A549 (cell line): ENCODE data around the gene UNCX. TPM values are rescaled to one million over a fixed set of nuclear protein-coding genes. Genes with fewer than 3 reads are reported as not detected.

Experiments
- ATAC-seq, 2 experiments: fragments of 200-7000 bp in 1 of 2; fragments of >200 bp in 1 of 2; cut with Nextera tagmentation in 1 of 2; cut with Tn5 transposase in 1 of 2; 3 replicates each; pipeline versions ENCODE4 v1.8.0 to v1.9.1; 2018 to 2020; ENCODE audit warnings: mild to moderate bottlenecking in 1 of 2, moderate library complexity in 1 of 2
- CTCF ChIA-PET: fragments of 300-600 bp; sonication (Branson Sonifier 250); formaldehyde crosslinking; extraction: SDS; loops from one replicate; lab custom pipeline; 2021; ENCODE audit warnings: antibody characterized with exemption, inconsistent platforms; lab: Yijun Ruan, JAX
- POLR2A ChIA-PET: fragments of 350-600 bp; formaldehyde crosslinking; extraction: SDS; loops from one replicate; lab custom pipeline; 2021; ENCODE audit warnings: antibody characterized with exemption, inconsistent platforms; lab: Yijun Ruan, JAX
- DNase-seq, 2 experiments: peaks; one replicate each; pipeline versions ENCODE4 v3.0.0 to v3.0.0-alpha.2; 2011 to 2016; ENCODE audit warnings: low read depth in 1 of 2, low spot score in 1 of 2
- FAIRE-seq: peaks from 2 replicates; lab custom pipeline; 2011; peaks lifted over from hg19 to GRCh38; lab: Jason Lieb, UNC
- H3K27ac ChIP-seq, 2 experiments: fragments of >200 bp; sonication (Bioruptor Twin); formaldehyde crosslinking; 3 replicates each; pipeline ENCODE4 v1.5.1; 2016 to 2017
- H3K4me1 ChIP-seq: fragments of >200 bp; sonication (Bioruptor Twin); formaldehyde crosslinking; 3 replicates; pipeline ENCODE4 v1.6.1; 2016
- H3K4me2 ChIP-seq: fragments of >200 bp; sonication (Bioruptor Twin); formaldehyde crosslinking; 3 replicates; pipeline ENCODE4 v1.6.1; 2016
- H3K4me3 ChIP-seq: fragments of >200 bp; sonication (Bioruptor Twin); formaldehyde crosslinking; 3 replicates; pipeline ENCODE4 v1.5.1; 2016
- H3K9me3 ChIP-seq: fragments of >200 bp; sonication (Bioruptor Twin); formaldehyde crosslinking; 3 replicates; pipeline ENCODE4 v1.6.1; 2016
- CBX2 ChIP-seq: fragments of 200-600 bp; sonication (generic); IDR thresholded peaks from 2 replicates; pipeline ENCODE4 v1.6.1; 2016; ENCODE audit warnings: low read depth, mild to moderate bottlenecking, borderline replicate concordance
- CBX8 ChIP-seq: fragments of 200-600 bp; sonication (generic); IDR thresholded peaks from 2 replicates; pipeline ENCODE4 v1.6.1; 2016
- CHD2 ChIP-seq: fragments of 150-350 bp; IDR thresholded peaks from 2 replicates; pipeline ENCODE4 v1.6.1; 2014; ENCODE audit warnings: low read length; ENCODE audit not compliant: partially characterized antibody
- CHD4 ChIP-seq: fragments of 200-600 bp; sonication (generic); IDR thresholded peaks from 2 replicates; pipeline ENCODE4 v1.6.1; 2016; ENCODE audit warnings: antibody characterized with exemption, mild to moderate bottlenecking, borderline replicate concordance
- EHF ChIP-seq: fragments of 250-450 bp; sonication (Bioruptor Pico); IDR thresholded peaks from 2 replicates; pipeline ENCODE4 v1.5.0; 2020; ENCODE audit warnings: mild to moderate bottlenecking
- FOSB ChIP-seq: fragments of 250-450 bp; sonication (Bioruptor Pico); IDR thresholded peaks from 2 replicates; pipeline ENCODE4 v1.5.0; 2020; ENCODE audit warnings: mild to moderate bottlenecking, moderate library complexity
- FOSL2 ChIP-seq, 2 experiments: fragments of 450-650 bp in 1 of 2; fragments of >200 bp in 1 of 2; sonication (Bioruptor Twin) in 1 of 2; formaldehyde crosslinking; IDR thresholded peaks; 2 replicates each; pipeline versions ENCODE4 v1.5.0 to v1.6.1; 2016 to 2020; ENCODE audit warnings: mild to moderate bottlenecking in 1 of 2, moderate library complexity in 1 of 2
- FOXS1 ChIP-seq: fragments of 250-450 bp; sonication (Bioruptor Pico); IDR thresholded peaks from 2 replicates; pipeline ENCODE4 v1.5.0; 2020; ENCODE audit warnings: mild to moderate bottlenecking, moderate library complexity
- KDM5A ChIP-seq: fragments of 200-600 bp; sonication (generic); IDR thresholded peaks from 2 replicates; pipeline ENCODE4 v1.6.1; 2016; ENCODE audit warnings: antibody characterized with exemption, mild to moderate bottlenecking
- MAFK ChIP-seq: fragments of 450-650 bp; IDR thresholded peaks from 2 replicates; pipeline ENCODE4 v1.6.1; 2014; ENCODE audit not compliant: partially characterized antibody
- MYC ChIP-seq: IDR thresholded peaks from 2 replicates; pipeline ENCODE4 v1.6.1; 2012; ENCODE audit warnings: mild to moderate bottlenecking, inconsistent platforms, low read length, improper control_type of control experiment, borderline replicate concordance
- NPAS2 ChIP-seq: fragments of 250-450 bp; sonication (Bioruptor Pico); IDR thresholded peaks from 2 replicates; pipeline ENCODE4 v1.8.0; 2022; ENCODE audit warnings: mild to moderate bottlenecking, moderate library complexity, borderline replicate concordance
- PHF8 ChIP-seq: fragments of 200-600 bp; sonication (generic); IDR thresholded peaks from 2 replicates; pipeline ENCODE4 v1.6.1; 2016; ENCODE audit warnings: low read depth, mild to moderate bottlenecking, antibody characterized with exemption, moderate library complexity, borderline replicate concordance
- RCOR1 ChIP-seq: fragments of 150-350 bp; IDR thresholded peaks from 2 replicates; pipeline ENCODE4 v1.6.1; 2014; ENCODE audit warnings: antibody characterized with exemption, low read length, low read depth
- RFX5 ChIP-seq: fragments of 450-650 bp; IDR thresholded peaks from 2 replicates; pipeline ENCODE4 v1.7.1; 2014; ENCODE audit warnings: antibody characterized with exemption, mild to moderate bottlenecking, moderate library complexity
- TFCP2L1 ChIP-seq: fragments of 250-450 bp; sonication (Bioruptor Pico); IDR thresholded peaks from 2 replicates; pipeline ENCODE4 v1.5.0; 2021; ENCODE audit warnings: mild to moderate bottlenecking
- TP53 ChIP-seq: fragments of 250-450 bp; sonication (Bioruptor Pico); IDR thresholded peaks from 2 replicates; pipeline ENCODE4 v1.5.0; 2021; ENCODE audit warnings: mild to moderate bottlenecking, moderate library complexity
- WGBS: methylation state at CpG from one replicate; pipeline ENCODE4 v1.1.6; 2017; ENCODE audit errors: missing lambda C conversion rate; 5-methylcytosine and 5-hydroxymethylcytosine counted together
- polyA plus RNA-seq, 4 experiments: library from polyadenylated mRNA; depleted of rRNA in 3 of 4; stranded (reverse); fragments of >200 nt; fragmentation: RNase III in 1 of 4; extraction: RNeasy Plus Mini Kit Qiagen cat#74134 plus additional on column Dnase treatment in 1 of 4; gene quantifications; 2 replicates in 3 of 4; 3 replicates in 1 of 4; pipeline ENCODE4 v1.2.3, GENCODE V29; 2011 to 2017
- TF ChIP-seq, protein P1 (sequence below): IDR thresholded peaks from 2 replicates; pipeline ENCODE4 v1.6.1; 2012
- TF ChIP-seq, protein P2 (sequence below): IDR thresholded peaks from 2 replicates; pipeline ENCODE4 v1.6.1; 2012; ENCODE audit warnings: low read depth, borderline replicate concordance
- TF ChIP-seq, protein P3 (sequence below): fragments of >200 bp; sonication (Bioruptor Twin); formaldehyde crosslinking; IDR thresholded peaks from 3 replicates; pipeline ENCODE4 v1.6.1; 2016
- TF ChIP-seq, protein P4 (sequence below): fragments of 250-450 bp; sonication (Bioruptor Pico); IDR thresholded peaks from 2 replicates; pipeline ENCODE4 v1.5.0; 2020; ENCODE audit warnings: low read depth, mild to moderate bottlenecking, moderate library complexity
- TF ChIP-seq, protein P5 (sequence below): fragments of >200 bp; sonication (Bioruptor Twin); formaldehyde crosslinking; IDR thresholded peaks from 3 replicates; pipeline ENCODE4 v1.5.1; 2016
- TF ChIP-seq, protein P6 (sequence below): fragments of 200-600 bp; sonication (generic); IDR thresholded peaks from 2 replicates; pipeline ENCODE4 v1.6.1; 2016; ENCODE audit warnings: antibody characterized with exemption, mild to moderate bottlenecking, moderate library complexity

Gene UNCX
- polyA plus RNA-seq, 2 of the 4 experiments (the other 2 are of a cell fraction) = not detected

DNA sequence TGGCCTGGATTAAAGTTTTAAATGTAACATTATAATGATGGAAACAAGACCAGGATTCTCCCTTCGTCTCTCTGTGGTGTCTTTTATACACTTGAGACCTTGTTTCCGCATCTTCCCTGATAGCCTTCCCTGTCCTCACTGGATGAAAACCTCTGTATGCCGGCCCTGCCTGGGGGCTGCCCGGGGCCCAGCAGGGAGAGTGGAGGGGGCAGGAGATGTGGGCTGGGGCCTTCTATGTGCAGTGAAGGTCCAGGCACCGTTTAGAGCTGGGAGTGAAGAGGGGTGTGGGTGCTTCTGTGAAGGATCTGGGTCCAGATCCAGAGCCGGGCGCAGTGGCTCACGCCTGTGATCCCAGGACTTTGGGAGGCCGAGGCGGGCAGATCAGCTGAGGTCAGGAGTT, 50.7 kb downstream of the UNCX start:
- no peak for FAIRE-seq
- H3K4me1 ChIP-seq = no peaks in the 10 kb centered on the region
- CTCF ChIA-PET = interaction anchor here (2.6 kb wide), 1 partner anchor 8 kb away, joined by 8 read pairs; no protein-coding TSS in a partner anchor
- no peak overlapping the region for H3K4me3 ChIP-seq
- no peak for DNase-seq
- no peak for ATAC-seq
- POLR2A ChIA-PET = no interaction called here
- 56% methylated on average over 8 of the region's 10 CpGs for WGBS
- no peak overlapping the region for H3K4me2 ChIP-seq
- H3K27ac ChIP-seq = no peak overlapping the region
- no peak for TF ChIP-seq MAFK
- no peak for TF ChIP-seq RCOR1
- TF ChIP-seq CBX2 = no peak
- TF ChIP-seq CHD4 = no peak
- TF ChIP-seq, protein P1, sequence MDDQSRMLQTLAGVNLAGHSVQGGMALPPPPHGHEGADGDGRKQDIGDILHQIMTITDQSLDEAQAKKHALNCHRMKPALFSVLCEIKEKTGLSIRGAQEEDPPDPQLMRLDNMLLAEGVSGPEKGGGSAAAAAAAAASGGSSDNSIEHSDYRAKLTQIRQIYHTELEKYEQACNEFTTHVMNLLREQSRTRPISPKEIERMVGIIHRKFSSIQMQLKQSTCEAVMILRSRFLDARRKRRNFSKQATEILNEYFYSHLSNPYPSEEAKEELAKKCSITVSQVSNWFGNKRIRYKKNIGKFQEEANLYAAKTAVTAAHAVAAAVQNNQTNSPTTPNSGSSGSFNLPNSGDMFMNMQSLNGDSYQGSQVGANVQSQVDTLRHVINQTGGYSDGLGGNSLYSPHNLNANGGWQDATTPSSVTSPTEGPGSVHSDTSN = no peak
- no peak for TF ChIP-seq TP53 (CRISPR knock-in tag)
- no peak for TF ChIP-seq FOSB (CRISPR knock-in tag)
- no peak for TF ChIP-seq PHF8
- TF ChIP-seq CBX8 = no peak
- TF ChIP-seq RFX5 = no peak
- no peaks in the 10 kb centered on the region; the same call in 2 of the 3 replicates for H3K9me3 ChIP-seq

DNA sequence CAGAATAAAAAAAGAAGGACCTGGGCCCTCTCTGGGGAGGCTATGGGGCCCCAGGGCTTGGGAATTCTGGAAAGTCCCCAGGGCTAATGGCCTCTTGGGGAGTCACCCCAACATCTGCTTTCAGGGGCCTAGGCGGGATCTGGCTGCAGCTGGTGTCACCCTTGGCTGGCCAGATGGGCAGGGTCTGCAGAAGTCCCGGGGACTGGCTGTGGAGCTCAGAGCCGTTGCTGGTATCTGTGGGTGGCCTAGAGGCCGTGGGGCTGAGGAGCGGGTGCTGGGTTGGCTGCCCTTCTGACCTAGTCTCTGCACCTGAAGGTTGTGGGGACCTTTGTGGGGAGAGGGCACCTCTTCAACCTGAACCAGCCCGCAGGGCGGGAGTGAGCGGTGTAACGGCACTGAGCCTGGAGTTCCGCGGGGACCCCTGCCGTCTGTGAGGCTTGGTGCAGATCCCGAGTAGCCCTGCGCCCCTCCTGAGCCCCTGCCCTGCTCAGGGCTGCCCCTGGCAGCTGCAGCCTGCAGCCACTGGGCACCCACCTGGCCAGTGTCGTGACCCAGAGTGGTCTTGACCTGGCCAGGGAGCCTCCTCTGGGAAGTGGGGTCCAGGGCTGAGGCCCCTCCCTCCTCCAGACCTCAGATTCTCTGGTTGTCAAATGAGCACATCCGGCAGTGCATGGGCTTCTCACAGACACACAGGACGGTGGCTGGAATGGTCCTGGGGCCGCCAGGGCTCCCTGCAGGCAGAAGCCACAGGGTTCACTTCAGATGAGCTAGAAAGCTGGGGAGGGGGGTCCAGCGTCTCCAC, 51.5 kb downstream of the UNCX start:
- Histone ChIP-seq H3K27ac (no peak overlapping the region), H3K4me1 (no peaks in the 10 kb centered on the region), H3K4me3 (no peak overlapping the region), H3K4me2 (no peak overlapping the region), H3K9me3 (no peaks in the 10 kb centered on the region; the same call in 2 of the 3 replicates)
- POLR2A ChIA-PET = no interaction called here
- ATAC-seq = no peak; a peak in 1 of 6 replicates
- DNase-seq = no peak
- TF ChIP-seq, protein P2, sequence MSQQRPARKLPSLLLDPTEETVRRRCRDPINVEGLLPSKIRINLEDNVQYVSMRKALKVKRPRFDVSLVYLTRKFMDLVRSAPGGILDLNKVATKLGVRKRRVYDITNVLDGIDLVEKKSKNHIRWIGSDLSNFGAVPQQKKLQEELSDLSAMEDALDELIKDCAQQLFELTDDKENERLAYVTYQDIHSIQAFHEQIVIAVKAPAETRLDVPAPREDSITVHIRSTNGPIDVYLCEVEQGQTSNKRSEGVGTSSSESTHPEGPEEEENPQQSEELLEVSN = no peak
- TF ChIP-seq KDM5A (no peak), EHF (CRISPR knock-in tag) (no peak), TFCP2L1 (CRISPR knock-in tag) (no peak), NPAS2 (CRISPR knock-in tag) (no peak), MYC (no peak), CHD2 (no peak), FOXS1 (CRISPR knock-in tag) (no peak), FOSL2 (IDR thresholded peaks at IDR 0.05) (no peak), FOSL2 (CRISPR knock-in tag; IDR thresholded peaks at IDR 0.05) (no peak), CBX8 (no peak)
- TF ChIP-seq, protein P3, sequence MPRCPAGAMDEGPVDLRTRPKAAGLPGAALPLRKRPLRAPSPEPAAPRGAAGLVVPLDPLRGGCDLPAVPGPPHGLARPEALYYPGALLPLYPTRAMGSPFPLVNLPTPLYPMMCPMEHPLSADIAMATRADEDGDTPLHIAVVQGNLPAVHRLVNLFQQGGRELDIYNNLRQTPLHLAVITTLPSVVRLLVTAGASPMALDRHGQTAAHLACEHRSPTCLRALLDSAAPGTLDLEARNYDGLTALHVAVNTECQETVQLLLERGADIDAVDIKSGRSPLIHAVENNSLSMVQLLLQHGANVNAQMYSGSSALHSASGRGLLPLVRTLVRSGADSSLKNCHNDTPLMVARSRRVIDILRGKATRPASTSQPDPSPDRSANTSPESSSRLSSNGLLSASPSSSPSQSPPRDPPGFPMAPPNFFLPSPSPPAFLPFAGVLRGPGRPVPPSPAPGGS = no peak
- TF ChIP-seq, protein P4, sequence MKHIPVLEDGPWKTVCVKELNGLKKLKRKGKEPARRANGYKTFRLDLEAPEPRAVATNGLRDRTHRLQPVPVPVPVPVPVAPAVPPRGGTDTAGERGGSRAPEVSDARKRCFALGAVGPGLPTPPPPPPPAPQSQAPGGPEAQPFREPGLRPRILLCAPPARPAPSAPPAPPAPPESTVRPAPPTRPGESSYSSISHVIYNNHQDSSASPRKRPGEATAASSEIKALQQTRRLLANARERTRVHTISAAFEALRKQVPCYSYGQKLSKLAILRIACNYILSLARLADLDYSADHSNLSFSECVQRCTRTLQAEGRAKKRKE = no peak
- TF ChIP-seq, protein P5, sequence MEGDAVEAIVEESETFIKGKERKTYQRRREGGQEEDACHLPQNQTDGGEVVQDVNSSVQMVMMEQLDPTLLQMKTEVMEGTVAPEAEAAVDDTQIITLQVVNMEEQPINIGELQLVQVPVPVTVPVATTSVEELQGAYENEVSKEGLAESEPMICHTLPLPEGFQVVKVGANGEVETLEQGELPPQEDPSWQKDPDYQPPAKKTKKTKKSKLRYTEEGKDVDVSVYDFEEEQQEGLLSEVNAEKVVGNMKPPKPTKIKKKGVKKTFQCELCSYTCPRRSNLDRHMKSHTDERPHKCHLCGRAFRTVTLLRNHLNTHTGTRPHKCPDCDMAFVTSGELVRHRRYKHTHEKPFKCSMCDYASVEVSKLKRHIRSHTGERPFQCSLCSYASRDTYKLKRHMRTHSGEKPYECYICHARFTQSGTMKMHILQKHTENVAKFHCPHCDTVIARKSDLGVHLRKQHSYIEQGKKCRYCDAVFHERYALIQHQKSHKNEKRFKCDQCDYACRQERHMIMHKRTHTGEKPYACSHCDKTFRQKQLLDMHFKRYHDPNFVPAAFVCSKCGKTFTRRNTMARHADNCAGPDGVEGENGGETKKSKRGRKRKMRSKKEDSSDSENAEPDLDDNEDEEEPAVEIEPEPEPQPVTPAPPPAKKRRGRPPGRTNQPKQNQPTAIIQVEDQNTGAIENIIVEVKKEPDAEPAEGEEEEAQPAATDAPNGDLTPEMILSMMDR = no peak
- TF ChIP-seq, protein P6, sequence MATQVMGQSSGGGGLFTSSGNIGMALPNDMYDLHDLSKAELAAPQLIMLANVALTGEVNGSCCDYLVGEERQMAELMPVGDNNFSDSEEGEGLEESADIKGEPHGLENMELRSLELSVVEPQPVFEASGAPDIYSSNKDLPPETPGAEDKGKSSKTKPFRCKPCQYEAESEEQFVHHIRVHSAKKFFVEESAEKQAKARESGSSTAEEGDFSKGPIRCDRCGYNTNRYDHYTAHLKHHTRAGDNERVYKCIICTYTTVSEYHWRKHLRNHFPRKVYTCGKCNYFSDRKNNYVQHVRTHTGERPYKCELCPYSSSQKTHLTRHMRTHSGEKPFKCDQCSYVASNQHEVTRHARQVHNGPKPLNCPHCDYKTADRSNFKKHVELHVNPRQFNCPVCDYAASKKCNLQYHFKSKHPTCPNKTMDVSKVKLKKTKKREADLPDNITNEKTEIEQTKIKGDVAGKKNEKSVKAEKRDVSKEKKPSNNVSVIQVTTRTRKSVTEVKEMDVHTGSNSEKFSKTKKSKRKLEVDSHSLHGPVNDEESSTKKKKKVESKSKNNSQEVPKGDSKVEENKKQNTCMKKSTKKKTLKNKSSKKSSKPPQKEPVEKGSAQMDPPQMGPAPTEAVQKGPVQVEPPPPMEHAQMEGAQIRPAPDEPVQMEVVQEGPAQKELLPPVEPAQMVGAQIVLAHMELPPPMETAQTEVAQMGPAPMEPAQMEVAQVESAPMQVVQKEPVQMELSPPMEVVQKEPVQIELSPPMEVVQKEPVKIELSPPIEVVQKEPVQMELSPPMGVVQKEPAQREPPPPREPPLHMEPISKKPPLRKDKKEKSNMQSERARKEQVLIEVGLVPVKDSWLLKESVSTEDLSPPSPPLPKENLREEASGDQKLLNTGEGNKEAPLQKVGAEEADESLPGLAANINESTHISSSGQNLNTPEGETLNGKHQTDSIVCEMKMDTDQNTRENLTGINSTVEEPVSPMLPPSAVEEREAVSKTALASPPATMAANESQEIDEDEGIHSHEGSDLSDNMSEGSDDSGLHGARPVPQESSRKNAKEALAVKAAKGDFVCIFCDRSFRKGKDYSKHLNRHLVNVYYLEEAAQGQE = no peak
- no peak for FAIRE-seq
- 63% methylated on average over 16 of the region's 19 CpGs for WGBS
- CTCF ChIA-PET = interaction anchor here (1.1 to 2.6 kb wide), 2 partner anchors 9 to 107 kb away, joined by 3 to 8 read pairs; no protein-coding TSS in a partner anchor
